GM19351 (cell line): Measurements from ENCODE around the gene CLMP.
"Not testable (repeated sequence)": the region's sequence is repeated elsewhere in the genome, so short reads cannot be mapped to it uniquely, and the experiment has no call there.

ENCODE experiments used
- ATAC-seq: cut with Tn5 transposase; IDR thresholded peaks from one replicate; pipeline ENCODE4 v1.9.1; 2021; ENCODE audit warnings: mild to moderate bottlenecking, moderate library complexity; ENCODE audit not compliant: unreplicated experiment

The CLMP gene

DNA sequence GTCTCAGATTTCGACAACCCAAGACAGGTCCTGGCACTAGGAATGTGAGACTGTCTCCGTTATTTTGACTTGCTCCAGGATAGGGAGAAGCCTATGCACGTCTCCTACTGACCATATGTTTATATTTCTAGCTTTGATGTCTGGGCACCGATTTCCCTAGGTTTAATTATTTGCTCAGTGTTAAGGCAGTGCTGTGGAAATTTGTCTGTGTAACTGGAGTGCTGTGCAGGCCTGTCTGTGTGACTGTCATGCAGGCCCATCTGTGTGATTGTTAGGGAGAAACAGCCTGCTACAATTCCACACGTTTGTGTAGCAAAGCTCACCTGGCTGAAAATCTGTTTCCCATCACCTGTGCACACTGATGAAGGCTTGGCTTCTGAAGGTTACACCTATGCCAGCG, 103.5 kb downstream of the CLMP start:
- ATAC-seq, result no peak

DNA sequence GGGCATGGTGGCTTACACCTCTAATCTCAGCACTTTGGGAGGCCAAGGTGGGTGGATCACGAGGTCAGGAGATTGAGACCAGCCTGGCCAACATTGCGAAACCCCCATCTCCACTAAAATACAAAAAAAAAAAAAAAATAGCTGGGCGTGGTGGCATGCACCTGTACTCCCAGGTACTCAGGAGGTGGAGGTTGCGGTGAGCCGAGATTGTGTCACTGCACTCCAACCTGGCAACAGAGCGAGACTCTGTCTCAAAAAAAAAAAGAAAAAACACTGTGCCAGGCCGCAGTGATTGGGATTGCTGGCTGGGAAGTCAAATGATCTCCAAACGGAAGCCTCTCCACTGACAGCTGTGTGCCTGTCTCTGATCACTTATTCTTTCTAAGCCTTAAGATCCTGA, 104.9 kb downstream of the CLMP start:
- ATAC-seq, result not testable (repeated sequence)

DNA sequence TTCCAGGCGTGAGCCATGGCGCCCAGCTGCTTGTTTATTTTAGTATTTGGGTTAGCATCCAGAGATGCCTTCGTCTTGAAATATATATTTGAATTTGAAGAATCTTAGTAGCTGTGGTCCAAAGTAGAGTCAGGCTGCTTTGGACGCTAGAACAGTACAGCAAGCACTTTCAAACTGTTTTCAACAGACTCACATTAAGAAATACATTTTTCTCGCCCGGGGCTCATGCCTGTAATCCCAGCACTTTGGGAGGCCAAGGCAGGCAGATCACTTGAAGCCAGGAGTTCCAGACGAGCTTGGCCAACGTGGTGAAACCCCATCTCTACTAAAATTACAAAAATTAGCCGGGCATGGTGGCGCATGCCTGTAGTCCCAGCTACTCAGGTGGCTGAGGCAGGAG, 106.2 kb downstream of the CLMP start:
- not testable (repeated sequence) for ATAC-seq

DNA sequence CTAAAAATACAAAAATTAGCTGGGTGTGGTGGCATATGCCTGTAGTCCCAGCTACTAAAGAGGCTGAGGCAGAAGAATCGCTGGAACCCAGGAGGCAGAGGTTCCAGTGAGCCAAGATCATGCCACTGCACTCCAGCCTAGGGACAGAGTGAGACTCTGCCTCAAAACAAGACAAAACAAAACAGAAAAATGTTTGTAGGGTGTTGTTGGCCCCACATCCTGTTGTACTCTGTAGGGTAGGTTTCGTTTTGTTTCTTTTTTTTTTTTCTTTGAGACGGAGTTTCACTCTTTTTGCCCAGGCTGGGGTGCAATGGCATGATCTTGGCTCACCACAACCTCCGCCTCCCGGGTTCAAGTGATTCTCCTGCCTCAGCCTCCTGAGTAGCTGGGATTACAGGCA, 107.4 kb downstream of the CLMP start:
- ATAC-seq, result peak; percentile 94

DNA sequence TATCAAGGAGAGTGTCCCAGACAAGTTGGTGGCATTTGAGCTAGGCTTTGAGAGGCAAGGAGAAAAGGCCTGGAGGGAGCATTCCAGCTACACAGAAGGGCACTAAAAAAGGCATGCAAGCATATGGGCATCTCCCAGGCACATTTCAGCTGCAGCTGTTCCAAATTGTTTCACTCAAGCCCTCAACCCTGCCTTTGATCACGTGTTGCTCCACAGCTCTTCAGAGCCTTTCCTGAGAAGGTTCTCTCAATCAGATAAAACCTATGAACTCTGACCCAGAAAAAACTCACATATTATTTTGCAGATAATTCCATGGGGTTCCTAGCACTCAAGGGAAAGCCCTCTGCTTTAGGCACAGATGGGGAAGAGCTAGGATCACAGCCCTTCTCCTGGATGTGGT, 108.7 kb downstream of the CLMP start:
- ATAC-seq, result no peak

DNA sequence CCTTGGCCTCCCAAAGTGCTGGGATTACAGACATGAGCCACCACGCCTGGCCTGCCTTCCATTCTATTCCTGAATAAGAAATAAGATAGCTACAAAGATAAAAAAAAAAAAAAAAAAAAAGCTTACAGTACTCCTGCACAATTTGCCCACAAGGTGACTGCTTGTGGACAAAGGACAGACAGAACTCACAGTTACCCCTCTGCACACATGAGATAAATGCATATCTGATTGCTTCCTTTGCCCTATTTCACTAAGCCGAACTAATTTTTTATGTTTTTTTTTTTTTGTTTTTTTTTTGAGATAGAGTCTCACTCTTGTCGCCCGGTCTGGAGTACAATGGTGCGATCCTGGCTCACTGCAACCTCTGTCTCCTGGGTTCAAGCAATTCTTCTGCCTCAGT, 109.6 kb downstream of the CLMP start:
- no peak for ATAC-seq

DNA sequence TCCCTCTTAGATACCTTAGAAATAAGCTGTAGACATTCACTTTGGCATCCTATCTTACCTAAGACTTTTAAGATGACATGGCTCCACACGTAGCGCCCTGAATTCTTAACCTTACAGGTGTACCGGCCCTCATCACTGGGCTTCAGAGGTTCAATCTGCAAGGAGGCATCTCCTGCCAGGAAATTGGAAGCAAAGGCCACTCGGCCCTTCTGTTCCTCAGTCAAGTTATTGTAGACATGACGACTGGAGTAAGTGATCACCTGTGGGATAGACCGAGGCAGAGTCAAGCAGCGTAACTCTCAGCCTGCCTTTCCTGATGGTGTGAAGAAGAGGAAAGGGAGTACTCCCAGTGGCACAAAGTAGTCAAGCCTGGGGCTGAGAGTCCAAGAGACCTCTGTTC, 110.6 kb downstream of the CLMP start:
- no peak for ATAC-seq

DNA sequence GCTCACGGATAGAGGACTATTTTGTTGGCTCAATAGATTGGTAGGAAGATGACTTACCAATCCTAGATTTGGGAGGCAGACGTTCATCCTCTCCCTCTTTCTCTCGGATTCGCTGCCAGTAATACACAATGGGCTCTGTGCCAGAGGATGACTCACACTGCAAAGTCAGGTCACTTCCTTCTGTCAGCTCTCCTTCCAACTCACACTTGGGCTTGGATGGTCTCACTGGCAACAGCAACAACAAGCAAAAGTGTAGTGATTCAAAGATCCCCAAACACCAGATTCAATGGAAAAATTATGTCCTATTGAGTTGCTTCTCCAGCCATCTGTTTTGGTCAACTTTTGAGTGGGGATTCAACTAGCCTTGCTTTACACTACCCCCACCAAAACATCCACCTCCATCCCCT, 111.4 kb downstream of the CLMP start:
- no peak for ATAC-seq

DNA sequence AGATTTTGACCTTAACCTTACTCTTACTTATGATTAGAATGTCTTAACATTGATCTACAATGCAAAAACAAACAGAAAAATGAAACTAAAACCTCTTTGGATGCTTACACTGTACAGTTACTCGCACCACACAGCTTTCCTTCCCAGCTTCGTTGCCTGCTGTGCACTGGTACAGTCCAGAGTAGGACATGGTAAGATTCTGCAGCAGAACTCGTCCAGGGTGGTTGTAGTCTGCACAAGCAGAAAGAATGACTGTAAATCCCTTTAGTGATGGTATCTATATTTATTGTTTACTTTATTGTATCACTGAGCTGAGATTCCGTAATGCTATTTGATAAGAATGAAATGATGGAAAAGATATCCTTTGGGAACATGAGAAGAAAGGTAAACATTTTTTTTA, 112.1 kb downstream of the CLMP start:
- no peak for ATAC-seq

DNA sequence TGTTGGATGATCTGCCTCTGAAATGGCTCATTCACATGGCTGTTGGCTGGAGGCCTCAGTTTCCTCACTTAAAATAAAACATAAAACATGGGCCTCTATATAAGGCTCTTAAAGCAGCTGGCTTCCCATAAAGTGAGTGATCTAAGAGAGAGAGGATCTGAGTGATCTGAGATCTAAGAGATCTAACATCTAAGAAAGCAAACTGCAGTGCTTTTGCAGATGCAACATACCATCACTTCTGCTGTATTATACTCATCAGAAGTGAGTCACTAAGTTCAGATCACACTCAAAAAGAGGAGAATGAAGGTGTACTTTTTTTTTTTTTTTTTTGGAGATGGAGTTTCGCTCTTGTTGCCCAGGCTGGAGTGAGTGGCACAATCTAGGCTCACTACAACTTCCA, 115.0 kb downstream of the CLMP start:
- ATAC-seq, result no peak

DNA sequence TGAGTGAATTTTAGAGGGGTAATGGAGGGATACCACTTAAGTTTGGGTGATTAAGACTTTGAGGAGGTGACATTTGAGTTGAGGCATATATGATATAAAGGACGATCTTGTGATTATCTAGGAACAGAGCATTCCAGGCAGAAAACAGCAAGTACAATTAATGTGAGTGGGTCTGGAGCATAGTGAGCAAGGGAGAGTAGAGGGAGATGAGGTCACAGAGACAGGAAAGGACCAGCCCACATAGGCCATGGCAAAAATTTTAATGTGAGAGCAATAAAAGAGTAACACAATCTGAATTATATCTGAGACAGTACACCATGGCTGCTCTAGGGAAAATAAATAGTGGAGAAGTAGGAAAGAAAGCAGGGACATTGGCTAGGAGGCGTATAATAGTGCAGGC, 118.6 kb downstream of the CLMP start:
- no peak for ATAC-seq

DNA sequence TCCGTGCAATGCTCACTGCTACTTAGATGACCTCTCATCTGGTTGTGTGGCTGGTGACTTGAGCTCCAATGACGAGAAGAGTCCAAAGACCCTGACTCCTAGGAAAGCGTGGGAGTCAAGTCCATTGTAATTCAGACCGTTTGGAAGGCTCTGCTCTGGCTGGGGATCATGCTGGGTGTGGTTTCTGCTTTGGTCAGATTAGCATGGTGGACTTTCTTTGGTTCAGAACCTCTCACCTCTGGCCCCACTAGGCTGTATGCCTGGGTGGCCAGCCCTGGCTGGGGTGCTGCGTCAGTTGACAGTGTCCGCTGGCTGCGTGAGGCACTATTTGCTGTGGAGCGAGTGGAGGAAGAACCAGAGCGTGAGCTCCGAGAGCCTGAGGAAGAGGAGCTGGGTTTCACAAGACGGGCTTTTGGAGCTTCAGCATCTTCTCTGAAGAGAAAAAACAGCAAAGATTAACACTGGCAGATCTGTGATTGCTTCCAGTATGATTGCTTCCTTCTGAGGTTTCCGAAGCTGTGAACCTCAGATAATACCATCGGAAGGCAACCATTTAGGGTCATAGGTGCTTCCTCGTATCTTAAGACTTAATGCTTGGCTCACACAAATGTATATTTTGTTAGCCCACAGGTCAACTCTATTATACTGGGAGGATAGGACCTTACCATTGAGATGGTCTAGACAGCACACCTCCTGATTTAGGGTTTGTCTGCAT, 121.5 kb downstream of the CLMP start:
- ATAC-seq, result no peak

DNA sequence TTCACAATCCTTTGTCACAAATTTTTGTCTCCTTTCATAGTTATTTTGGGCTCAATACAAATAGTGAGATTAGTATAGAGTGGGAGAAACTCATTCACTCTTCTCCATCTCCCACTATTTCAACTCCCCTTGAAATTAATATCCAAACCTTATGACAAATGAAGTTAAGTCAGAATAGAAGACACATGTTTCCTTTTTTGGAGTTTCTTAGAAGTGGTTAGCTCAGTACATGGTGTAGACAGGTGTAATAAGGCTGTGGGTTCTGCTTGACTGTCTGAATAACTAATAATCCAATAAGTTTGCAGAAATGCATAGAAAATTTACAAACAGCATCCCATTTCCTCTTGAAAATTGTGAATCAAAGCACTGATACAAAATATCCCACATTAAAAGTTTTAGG, 122.3 kb downstream of the CLMP start:
- no peak for ATAC-seq

DNA sequence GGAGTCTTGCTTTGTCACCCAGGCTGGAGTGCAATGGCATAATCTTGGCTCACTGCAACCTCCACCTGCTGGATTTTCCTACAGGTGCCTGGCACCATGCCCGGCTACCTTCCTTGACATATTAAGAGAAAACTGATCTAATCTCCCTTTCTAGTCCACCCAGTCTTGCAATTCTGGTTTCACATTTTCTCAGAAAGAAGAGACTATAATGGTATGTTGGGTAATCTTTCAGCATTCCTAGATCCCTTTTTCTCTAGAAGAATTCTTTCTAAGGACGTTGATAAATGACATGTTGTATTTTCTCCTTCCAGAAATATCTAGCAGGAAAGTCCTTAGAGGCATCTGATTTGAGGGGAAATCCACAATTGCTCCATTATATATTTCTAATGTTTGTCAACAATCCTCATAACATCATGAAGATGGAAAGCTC, 122.7 kb downstream of the CLMP start:
- no peak for ATAC-seq

DNA sequence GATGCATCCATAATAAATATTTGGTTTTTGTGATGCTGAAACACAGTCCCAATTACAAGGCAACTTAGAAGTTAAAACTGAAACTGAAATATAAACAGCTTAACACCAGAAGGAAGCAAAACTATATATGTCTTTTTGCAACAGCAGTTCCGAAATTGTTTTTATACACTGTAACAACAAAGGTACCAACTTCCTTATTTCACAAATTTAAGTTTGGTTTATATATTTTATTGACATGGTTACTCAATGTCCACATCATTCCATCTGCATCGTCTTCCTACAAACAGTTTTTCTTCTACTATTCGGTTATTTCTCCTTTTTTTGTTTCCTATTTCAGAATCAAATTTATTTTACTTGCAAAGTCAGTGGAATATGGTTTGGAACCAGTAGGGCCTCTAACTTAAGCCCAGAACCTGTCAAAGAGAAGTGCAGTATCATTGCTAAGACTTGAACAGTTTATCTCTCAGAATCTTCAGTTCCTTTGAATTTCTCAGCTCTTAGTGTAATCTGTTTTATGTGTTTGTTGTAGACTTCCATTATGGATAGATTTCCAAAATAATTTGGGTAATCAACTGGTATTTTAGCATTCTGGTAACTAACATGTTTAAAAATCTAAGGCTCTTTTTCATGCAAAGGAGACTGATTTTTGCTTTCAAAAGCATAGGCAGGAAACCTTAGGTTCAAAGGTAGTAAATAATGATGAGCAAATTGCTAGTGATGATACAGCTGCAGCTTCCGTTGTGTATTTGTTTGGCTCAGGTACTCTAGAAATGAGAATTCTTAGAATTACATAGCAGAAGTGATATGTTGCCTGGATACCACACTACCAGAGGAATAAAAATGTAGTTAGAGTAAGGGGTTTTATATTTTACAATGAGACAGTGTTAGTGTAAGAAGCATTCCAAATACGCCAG, 124.9 kb downstream of the CLMP start:
- peak; percentile 54 for ATAC-seq

DNA sequence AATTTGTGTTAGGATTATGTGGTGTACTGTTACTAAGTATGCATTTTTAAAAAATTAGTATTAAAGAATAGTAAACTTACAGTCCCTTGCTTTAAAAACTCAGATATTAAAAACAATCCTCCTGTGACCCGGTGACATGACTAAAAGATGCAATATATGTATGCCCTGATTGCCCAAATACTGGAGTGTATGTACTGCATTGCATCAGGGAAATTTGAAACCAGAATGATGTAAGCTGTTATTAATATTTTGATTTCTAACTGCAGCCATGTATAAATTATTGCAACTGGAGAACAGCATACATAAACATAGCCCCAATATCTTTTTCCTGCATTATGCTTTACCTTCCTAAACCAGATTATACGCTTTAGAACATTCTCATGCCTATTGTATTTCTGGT, 129.4 kb downstream of the CLMP start:
- ATAC-seq, result no peak

DNA sequence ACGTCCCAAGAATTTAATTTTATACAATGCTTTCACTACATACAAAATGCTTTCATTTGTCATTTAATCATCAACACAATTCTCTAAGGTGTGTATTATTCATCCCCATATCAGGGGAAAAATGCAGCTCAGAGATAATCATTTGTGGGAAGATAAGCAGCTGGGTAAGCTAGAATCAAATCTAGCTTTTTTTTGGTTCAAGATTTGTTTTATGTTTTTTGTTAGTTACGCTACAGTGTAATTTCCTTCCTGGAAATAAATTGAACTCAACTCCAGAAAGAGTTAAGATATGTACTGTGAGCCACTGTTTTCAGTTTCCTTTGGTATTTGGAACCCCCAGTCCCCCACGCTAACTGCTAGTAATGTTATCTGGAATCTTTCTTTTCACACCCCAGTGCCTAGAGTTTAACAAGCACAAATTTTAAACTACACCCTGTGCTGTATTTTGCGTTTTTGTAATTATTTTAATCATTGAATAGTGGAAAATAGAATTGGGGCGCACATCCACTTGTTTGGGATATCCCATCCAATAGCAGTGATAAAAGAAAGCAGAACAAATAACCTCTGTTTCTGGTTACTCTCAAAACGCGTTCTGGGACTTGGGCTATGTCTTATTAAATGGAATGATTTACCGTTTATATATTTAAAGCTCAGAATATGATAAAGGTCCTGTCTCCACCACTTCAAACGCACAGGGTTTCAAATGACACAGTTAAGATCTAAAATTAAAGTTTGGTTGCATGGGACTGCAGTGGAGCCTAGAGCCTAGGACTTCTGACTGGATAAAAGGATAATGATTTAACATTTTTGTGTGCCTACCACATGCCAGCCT, 131.0 kb downstream of the CLMP start:
- no peak for ATAC-seq

DNA sequence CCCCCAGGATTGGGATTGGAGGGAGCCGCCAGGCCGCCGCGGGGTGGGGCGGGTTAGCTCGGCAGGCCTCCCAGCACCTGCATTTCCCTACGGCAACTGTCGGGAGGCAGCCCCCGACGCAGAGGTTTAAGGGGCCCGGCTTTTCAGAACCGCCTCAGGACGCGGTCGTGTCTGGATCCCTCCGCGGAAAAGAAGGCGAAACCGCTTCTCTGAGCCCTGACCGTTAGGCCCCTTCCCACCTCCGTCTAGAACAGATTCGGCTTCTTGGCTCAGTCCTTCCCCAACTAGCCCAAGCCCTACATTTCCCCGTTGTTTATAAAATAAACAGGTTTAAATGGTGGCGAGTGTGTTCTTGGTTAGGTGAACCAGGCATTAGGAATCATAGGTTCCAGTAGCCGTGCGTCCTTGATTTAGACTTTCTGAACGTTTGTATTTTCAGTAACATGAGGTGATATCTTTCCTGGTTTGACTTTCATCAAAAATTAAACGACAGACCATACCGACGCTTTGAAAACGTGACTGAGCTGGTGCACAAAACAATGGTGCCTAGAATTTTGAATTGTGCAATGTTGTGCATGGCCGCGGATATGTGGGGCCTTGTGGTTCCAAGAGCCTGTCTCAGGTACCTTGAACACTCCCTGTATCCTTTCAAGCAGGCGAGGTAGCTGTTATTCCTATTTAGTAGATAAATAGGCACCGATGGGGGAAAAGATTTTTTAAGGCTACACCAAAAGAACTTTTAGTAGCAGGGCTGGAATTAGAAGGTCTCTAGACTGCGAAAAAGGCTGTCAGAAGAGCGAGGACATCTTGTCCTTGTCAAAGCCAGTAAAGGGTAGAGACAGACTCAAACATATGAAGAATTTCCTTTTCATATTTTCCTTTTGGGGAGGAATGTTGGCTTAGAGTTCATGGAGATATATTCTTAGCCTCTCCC, 131.9 kb downstream of the CLMP start:
- no peak for ATAC-seq

DNA sequence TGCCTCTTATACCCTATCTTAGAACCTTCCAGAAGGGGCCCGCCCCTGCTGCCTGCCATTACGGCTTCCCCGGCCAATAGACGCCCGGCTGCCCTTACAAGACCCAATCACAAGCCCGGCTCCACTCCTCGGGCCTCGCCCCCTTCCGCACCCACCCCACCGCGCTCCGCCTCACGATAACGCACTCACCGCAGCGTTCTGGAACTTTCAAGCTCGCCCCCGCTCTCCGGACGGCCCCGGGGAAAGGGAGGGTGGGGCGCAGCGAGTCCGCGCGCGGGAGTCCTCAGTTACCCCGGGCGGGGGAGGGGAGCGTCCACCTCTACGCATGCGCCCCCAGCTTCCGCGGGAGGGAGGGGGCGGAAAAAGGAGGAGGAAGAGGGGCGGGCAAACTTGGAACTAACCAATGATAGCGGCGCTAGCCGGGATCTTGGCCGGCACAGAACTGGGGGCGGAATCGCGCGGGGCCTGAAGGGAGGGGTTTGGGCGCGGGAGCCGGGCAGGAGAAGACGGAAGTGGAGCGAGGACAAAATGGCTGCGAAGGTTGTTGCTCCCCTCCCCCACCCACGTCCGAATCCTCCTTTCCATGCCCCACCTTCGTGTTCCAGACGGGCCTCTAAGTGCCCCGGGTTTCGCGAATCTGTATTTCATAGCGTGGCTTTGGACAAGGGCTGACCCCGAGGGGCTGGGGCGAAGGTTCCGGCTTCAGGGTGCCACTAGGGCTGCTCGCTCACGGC, 132.7 kb downstream of the CLMP start:
- peak; percentile 84 for ATAC-seq
